ENCODE data around the gene STIP1. TPM values are rescaled to one million over a fixed set of nuclear protein-coding genes. Genes with fewer than 3 reads are reported as not detected.

STIP1 gene
- total RNA-seq, result 189 and 209 TPM in 2 replicates
- long read RNA-seq, transcript STIP1-201 (14 exons, 2,196 nt), result major isoform, 839 of 891 reads
- long read RNA-seq, partial matches to known transcripts, result 23 of 891 reads
- long read RNA-seq, other reads (novel, unspliced or antisense), result 29 of 891 reads

GRCh38 chr11:64185693-64186491 is at the start of gene STIP1:
Gene STIP1 (plus strand): TSS chr11:64186171. CDS start chr11:64186262, 91 bp downstream.
- Mint-ChIP-seq H3K27me3 (no peaks in the 10 kb centered on the region), H3K4me3 (ENCODE audit: low read depth) (no peak within 1 kb of the TSS), H3K36me3 (ENCODE audit: insufficient read depth) (peaks cover 5% of the 10 kb centered on the region), H3K9me3 (ENCODE audit: low read depth) (no peaks in the 10 kb centered on the region), H3K27ac (peak within 1 kb of the TSS; percentile 98), H3K4me1 (ENCODE audit: low read depth) (peaks cover 23% of the 10 kb centered on the region)
- peak; percentile 98 for DNase-seq (ENCODE audit: low spot score, unreplicated experiment)
- TF ChIP-seq CTCF (IDR thresholded peaks at IDR 0.05; ENCODE audit: unreplicated experiment), result no peak

- H3K4me3 Mint-ChIP-seq (ENCODE audit: low read depth), result no peak overlapping the region
- DNase-seq (ENCODE audit: low spot score, unreplicated experiment), result no peak
- TF ChIP-seq CTCF (IDR thresholded peaks at IDR 0.05; ENCODE audit: unreplicated experiment), result no peak
- H3K9me3 Mint-ChIP-seq (ENCODE audit: low read depth), result no peaks in the 10 kb centered on the region
- peaks cover 6% of the 10 kb centered on the region for H3K4me1 Mint-ChIP-seq (ENCODE audit: low read depth)
- H3K36me3 Mint-ChIP-seq (ENCODE audit: insufficient read depth), result no peaks in the 10 kb centered on the region
- H3K27me3 Mint-ChIP-seq, result peaks cover 45% of the 10 kb centered on the region
- no peak overlapping the region for H3K27ac Mint-ChIP-seq
Observed at GRCh38 chr11:64136765-64137441, 49.1 kb upstream of the STIP1 start.

GRCh38 chr11:64138398-64138797 is 47.6 kb upstream of the STIP1 start:
- Mint-ChIP-seq H3K27me3 (peaks cover 36% of the 10 kb centered on the region), H3K27ac (no peak overlapping the region), H3K36me3 (ENCODE audit: insufficient read depth) (no peaks in the 10 kb centered on the region), H3K9me3 (ENCODE audit: low read depth) (no peaks in the 10 kb centered on the region), H3K4me1 (ENCODE audit: low read depth) (no peaks in the 10 kb centered on the region), H3K4me3 (ENCODE audit: low read depth) (no peak overlapping the region)
- no peak for TF ChIP-seq CTCF (IDR thresholded peaks at IDR 0.05; ENCODE audit: unreplicated experiment)
- no peak for DNase-seq (ENCODE audit: low spot score, unreplicated experiment)

- TF ChIP-seq CTCF (IDR thresholded peaks at IDR 0.05; ENCODE audit: unreplicated experiment), result no peak
- no peak overlapping the region for H3K4me3 Mint-ChIP-seq (ENCODE audit: low read depth)
- no peaks in the 10 kb centered on the region for H3K36me3 Mint-ChIP-seq (ENCODE audit: insufficient read depth)
- H3K4me1 Mint-ChIP-seq (ENCODE audit: low read depth), result no peaks in the 10 kb centered on the region
- H3K27ac Mint-ChIP-seq, result no peak overlapping the region
- peaks cover 35% of the 10 kb centered on the region for H3K27me3 Mint-ChIP-seq
- DNase-seq (ENCODE audit: low spot score, unreplicated experiment), result no peak
- H3K9me3 Mint-ChIP-seq (ENCODE audit: low read depth), result no peaks in the 10 kb centered on the region
Observed at GRCh38 chr11:64139049-64139448, 46.9 kb upstream of the STIP1 start.

GRCh38 chr11:64140082-64140481 is 45.9 kb upstream of the STIP1 start:
- no peak for TF ChIP-seq CTCF (IDR thresholded peaks at IDR 0.05; ENCODE audit: unreplicated experiment)
- H3K4me1 Mint-ChIP-seq (ENCODE audit: low read depth), result no peaks in the 10 kb centered on the region
- peaks cover 27% of the 10 kb centered on the region for H3K27me3 Mint-ChIP-seq
- no peaks in the 10 kb centered on the region for H3K36me3 Mint-ChIP-seq (ENCODE audit: insufficient read depth)
- H3K4me3 Mint-ChIP-seq (ENCODE audit: low read depth), result no peak overlapping the region
- no peaks in the 10 kb centered on the region for H3K9me3 Mint-ChIP-seq (ENCODE audit: low read depth)
- no peak overlapping the region for H3K27ac Mint-ChIP-seq
- no peak for DNase-seq (ENCODE audit: low spot score, unreplicated experiment)

Measured in progenitor cell of endocrine pancreas (in vitro differentiated cells).